Spleen (tissue), 11 donors: ENCODE measurements around the gene CYFIP2. TPM values are rescaled to one million over a fixed set of nuclear protein-coding genes. Genes with fewer than 3 reads are reported as not detected.

Source experiments
- DNase-seq: peaks from one replicate; pipeline ENCODE4 v3.0.0-alpha.2; 2020
- H3K27ac ChIP-seq, 8 donors: fragments of 200-600 bp; sonication (generic) in 7 of 8; 1 replicate in 4 of 8; 2 replicates in 4 of 8; pipeline versions ENCODE4 v1.5.0 to v1.8.0; 2016 to 2021; ENCODE audit warnings: inconsistent platforms in 4 of 8, mild to moderate bottlenecking in 4 of 8, moderate library complexity in 1 of 8
- H3K27me3 ChIP-seq, 7 donors: fragments of 200-600 bp; sonication (generic) in 6 of 7; replicated peaks in 1 of 7; 1 replicate in 4 of 7; 2 replicates in 3 of 7; pipeline versions ENCODE4 v1.5.0 to v1.8.0; 2016 to 2021; ENCODE audit warnings: inconsistent platforms in 3 of 7, mild to moderate bottlenecking in 1 of 7
- H3K36me3 ChIP-seq, 6 donors: fragments of 200-600 bp; sonication (generic) in 5 of 6; 1 replicate in 4 of 6; 2 replicates in 2 of 6; pipeline versions ENCODE4 v1.5.0 to v1.8.0; 2016 to 2021; ENCODE audit warnings: inconsistent platforms in 2 of 6
- H3K4me1 ChIP-seq, 6 donors: fragments of 200-600 bp; sonication (generic) in 5 of 6; 1 replicate in 3 of 6; 2 replicates in 3 of 6; pipeline versions ENCODE4 v1.5.0 to v1.8.0; 2016 to 2021; ENCODE audit warnings: inconsistent platforms in 3 of 6
- H3K4me3 ChIP-seq, 8 donors: fragments of 200-600 bp; sonication (generic) in 7 of 8; 1 replicate in 4 of 8; 2 replicates in 4 of 8; pipeline versions ENCODE4 v1.5.0 to v1.8.0; 2016 to 2021; ENCODE audit warnings: inconsistent platforms in 4 of 8, mild to moderate bottlenecking in 4 of 8, moderate library complexity in 2 of 8
- H3K9me3 ChIP-seq, 8 donors: fragments of 200-600 bp; sonication (generic) in 7 of 8; 1 replicate in 4 of 8; 2 replicates in 4 of 8; pipeline versions ENCODE4 v1.5.0 to v1.8.0; 2016 to 2021; ENCODE audit warnings: inconsistent platforms in 4 of 8
- CTCF ChIP-seq, 11 experiments: fragments of 200-600 bp in 7 of 11; fragments of 450-650 bp in 4 of 11; sonication (generic) in 4 of 11; IDR thresholded peaks in 8 of 11; conservative IDR thresholded peaks in 3 of 11; 1 replicate in 7 of 11; 2 replicates in 4 of 11; pipeline versions ENCODE4 v1.4.0 to v1.8.0; 2016 to 2021; ENCODE audit warnings: antibody characterized with exemption in 11 of 11, inconsistent platforms in 4 of 11, mild to moderate bottlenecking in 1 of 11
- POLR2A ChIP-seq, 3 donors: fragments of 450-650 bp; IDR thresholded peaks; one replicate each; pipeline ENCODE4 v1.5.1; 2017; ENCODE audit warnings: antibody characterized with exemption in 3 of 3, mild to moderate bottlenecking in 1 of 3
- POLR2AphosphoS5 ChIP-seq, 3 donors: sonication (generic); formaldehyde crosslinking; IDR thresholded peaks; one replicate each; pipeline ENCODE4 v1.5.1; 2017; ENCODE audit warnings: antibody characterized with exemption in 3 of 3
- WGBS, 5 donors: extraction: QIAGEN DNeasy Blood & Tissue Kit in 3 of 5; methylation state at CpG; one replicate each; pipeline versions ENCODE4 v1.1.5 to v1.1.7; 2013 to 2018; 5-methylcytosine and 5-hydroxymethylcytosine counted together
- intact Hi-C: fragments of 100-400 bp; cut with DNase I; formaldehyde crosslinking; loops from one replicate; pipeline ENCODE4 v1.15.0; 2023; ENCODE audit warnings: low total_unique reads
- polyA plus RNA-seq, 3 donors: library from polyadenylated mRNA; stranded (reverse); fragments of 200-250 nt; gene quantifications; one replicate each; pipeline ENCODE4 v1.2.1, GENCODE V29; 2013
- total RNA-seq, 7 donors: library from RNA; depleted of rRNA in 3 of 7; stranded (reverse); fragments of >200 nt in 3 of 7; fragmentation: NEBNext Ultra II Directional in 4 of 7; extraction: Animal tissue kit (Norgen Biotek cat#: 25700) in 4 of 7; gene quantifications; one replicate each; pipeline versions ENCODE4 v1.1.0 to v1.2.1, GENCODE V29; 2016 to 2021
- donor health status: healthy with polysubstance abuse.
- donor health status: DM: no; HTN: no; CAD: no; lungs with moderate emphysema.
- donor health status: DM: no; HTN: no; CAD: no.
- donor health status: Bipolar disorder and iron deficiency.
- donor health status: healthy.
- donor health status: DM: no; HTN: no; CAD: no.
- donor health status: DM: yes; HTN: yes; CAD: no.

The CYFIP2 gene
- total and polyA plus RNA-seq, 10 donors, result 74.8 to 232 (median 159) TPM

GRCh38 chr5:157362012-157362411, 96.1 kb downstream of the CYFIP2 start:
- no peaks in the 10 kb centered on the region for H3K27me3 ChIP-seq
- H3K27ac ChIP-seq, result no peak overlapping the region
- no peak for DNase-seq
- 39 to 80% (median 62%) methylated on average over 3 of the region's 3 CpGs for WGBS, 5 donors
- H3K4me1 ChIP-seq, result no peaks in the 10 kb centered on the region
- no peak overlapping the region for H3K4me3 ChIP-seq
- no peaks in the 10 kb centered on the region for H3K9me3 ChIP-seq
- intact Hi-C loops, result no loop called here
- H3K36me3 ChIP-seq, result peaks cover 0 to 97% (median 72%) of the 10 kb centered on the region in 6 donors
- TF ChIP-seq POLR2A (IDR thresholded peaks at IDR 0.05) (no peak), CTCF (IDR thresholded peaks at IDR 0.05 in 8 of 11, conservative IDR thresholded peaks at IDR 0.05 in 3 of 11) (no peak), POLR2AphosphoS5 (IDR thresholded peaks at IDR 0.05) (no peak)

- H3K36me3 ChIP-seq, result peaks cover 0 to 100% (median 75%) of the 10 kb centered on the region in 6 donors
- intact Hi-C loops, result no loop called here
- no peak for DNase-seq
Measured at GRCh38 chr5:157362502-157362901, 96.6 kb downstream of the CYFIP2 start.

GRCh38 chr5:157362982-157363381, 97.1 kb downstream of the CYFIP2 start:
- H3K9me3 ChIP-seq, result no peaks in the 10 kb centered on the region
- 91 to 96% (median 94%) methylated on average over 7 of the region's 7 CpGs for WGBS, 5 donors
- peaks cover 0 to 100% (median 76%) of the 10 kb centered on the region in 6 donors for H3K36me3 ChIP-seq
- no peak overlapping the region for H3K4me3 ChIP-seq
- H3K27me3 ChIP-seq, result no peaks in the 10 kb centered on the region
- H3K27ac ChIP-seq, result no peak overlapping the region
- TF ChIP-seq CTCF (IDR thresholded peaks at IDR 0.05 in 8 of 11, conservative IDR thresholded peaks at IDR 0.05 in 3 of 11) (no peak), POLR2A (IDR thresholded peaks at IDR 0.05) (no peak), POLR2AphosphoS5 (IDR thresholded peaks at IDR 0.05) (no peak)
- no peaks in the 10 kb centered on the region for H3K4me1 ChIP-seq
- intact Hi-C loops, result no loop called here
- DNase-seq, result no peak

More at GRCh38 chr5:157362502-157362901, 96.6 kb downstream of the CYFIP2 start:
- Histone ChIP-seq H3K4me3 (no peak overlapping the region), H3K27me3 (no peaks in the 10 kb centered on the region), H3K4me1 (no peaks in the 10 kb centered on the region), H3K9me3 (no peaks in the 10 kb centered on the region), H3K27ac (no peak overlapping the region)
- TF ChIP-seq POLR2A (IDR thresholded peaks at IDR 0.05) (no peak), CTCF (IDR thresholded peaks at IDR 0.05 in 8 of 11, conservative IDR thresholded peaks at IDR 0.05 in 3 of 11) (no peak), POLR2AphosphoS5 (IDR thresholded peaks at IDR 0.05) (no peak)
- WGBS, 5 donors, result 85 to 90% (median 86%) methylated on average over 4 of the region's 4 CpGs

- TF ChIP-seq POLR2AphosphoS5 (IDR thresholded peaks at IDR 0.05) (no peak), POLR2A (IDR thresholded peaks at IDR 0.05) (no peak), CTCF (IDR thresholded peaks at IDR 0.05 in 8 of 11, conservative IDR thresholded peaks at IDR 0.05 in 3 of 11) (no peak)
- 85 to 99% (median 90%) methylated on average over 2 of the region's 2 CpGs for WGBS, 5 donors
- intact Hi-C loops, result no loop called here
- Histone ChIP-seq H3K27ac (no peak overlapping the region), H3K4me1 (no peaks in the 10 kb centered on the region), H3K27me3 (no peaks in the 10 kb centered on the region), H3K9me3 (no peaks in the 10 kb centered on the region), H3K36me3 (peaks cover 0 to 100% (median 68%) of the 10 kb centered on the region in 6 donors), H3K4me3 (no peak overlapping the region)
- no peak for DNase-seq
Measured at GRCh38 chr5:157365732-157366131, 99.8 kb downstream of the CYFIP2 start.
